ENCODE data around the gene AGAP1.

DNA sequence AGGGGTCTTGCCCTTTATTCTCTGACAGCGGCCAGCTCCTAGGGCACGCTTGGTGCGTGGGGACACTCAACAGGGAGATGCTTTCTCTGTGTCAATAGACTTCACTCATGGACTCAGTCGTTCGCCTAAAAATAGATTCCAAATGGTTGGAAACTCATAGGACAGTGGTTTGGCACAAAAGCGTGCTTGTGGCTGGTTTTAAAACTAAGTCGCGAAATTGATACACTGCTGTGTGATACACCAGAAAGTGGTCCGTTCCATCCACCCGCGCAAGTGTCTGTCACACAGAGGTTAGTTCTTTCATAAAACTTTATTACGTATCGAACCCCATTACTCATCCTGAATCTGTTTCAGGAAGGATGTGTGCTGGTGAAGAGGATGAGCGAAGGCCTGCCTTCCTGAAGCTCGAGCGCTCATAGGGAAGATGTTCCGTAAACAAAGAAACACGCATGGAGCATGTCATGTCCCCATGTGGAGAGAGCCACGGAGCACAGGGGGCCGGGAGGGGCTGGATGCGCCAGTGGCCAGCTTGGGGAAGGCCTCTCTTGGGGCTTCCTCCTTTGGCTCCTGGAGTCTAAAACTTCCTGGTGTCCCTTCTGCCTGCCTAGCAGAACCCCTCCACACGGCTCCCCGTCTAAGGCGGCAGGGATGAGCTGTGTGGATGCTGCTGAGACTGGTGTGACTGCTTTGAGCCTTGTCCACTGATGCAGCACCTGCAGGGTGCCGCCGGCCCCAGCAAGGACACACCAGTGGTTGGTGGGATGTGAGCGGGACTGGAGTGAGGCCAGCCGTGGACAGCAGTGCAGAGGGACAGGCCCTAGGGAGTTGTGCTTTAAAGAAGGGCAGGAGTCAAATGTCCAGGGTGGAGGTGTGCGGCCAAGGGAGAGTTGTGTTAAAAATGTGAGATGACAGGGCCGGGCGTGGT lies 467.1 kb downstream of the AGAP1 start:
- TF ChIP-seq POLR2A (IDR thresholded peaks at IDR 0.05) (no peak), CTCF (IDR thresholded peaks at IDR 0.05) (no peak)

Measured in vagina (tissue), 2 donors.